B cell (primary cell): Measurements from ENCODE around the gene GPR35. TPM values are rescaled to one million over a fixed set of nuclear protein-coding genes. Genes with fewer than 3 reads are reported as not detected.

Experiments
- ATAC-seq: fragments of 200-7000 bp; cut with Tn5 transposase; one replicate; pipeline ENCODE4 v1.10.0; 2021; ENCODE audit warnings: low read depth, mild to moderate bottlenecking, moderate number of reproducible peaks, moderate library complexity
- CTCF ChIA-PET: fragments of 350-600 bp; sonication (Branson Sonifier 250); formaldehyde crosslinking; loops from one replicate; lab custom pipeline; 2021; ENCODE audit warnings: antibody characterized with exemption, inconsistent platforms; lab: Charles Lee
- POLR2A ChIA-PET: fragments of 350-600 bp; sonication (Branson Sonifier 250); formaldehyde crosslinking; loops from one replicate; lab custom pipeline; 2021; ENCODE audit warnings: antibody characterized with exemption; lab: Charles Lee
- DNase-seq: peaks from one replicate; pipeline ENCODE4 v3.0.0; 2013
- H2AFZ ChIP-seq: 2 replicates; pipeline ENCODE4 v1.6.1; 2012; ENCODE audit warnings: mild to moderate bottlenecking, low read depth, low read length; ENCODE audit not compliant: insufficient read depth, poor library complexity, severe bottlenecking
- H3K27ac ChIP-seq, 2 donors: 1 replicate in 1 of 2; 2 replicates in 1 of 2; pipeline ENCODE4 v1.5.1; 2012 to 2013; ENCODE audit warnings: low read length in 2 of 2, mild to moderate bottlenecking in 2 of 2, moderate library complexity in 1 of 2
- H3K27me3 ChIP-seq, 4 experiments: fragments of 200-600 bp in 1 of 4; sonication (generic) in 1 of 4; replicated peaks in 1 of 4; 1 replicate in 2 of 4; 2 replicates in 2 of 4; pipeline versions ENCODE4 v1.6.1 to v1.7.0; 2013 to 2016; ENCODE audit warnings: low read length in 3 of 4, mild to moderate bottlenecking in 2 of 4, mixed read lengths in 1 of 4, moderate library complexity in 1 of 4; ENCODE audit not compliant: insufficient read depth in 4 of 4, control insufficient read depth in 3 of 4; ENCODE audit errors: control extremely low read depth in 1 of 4
- H3K36me3 ChIP-seq, 2 experiments: replicated peaks in 1 of 2; 1 replicate in 1 of 2; 2 replicates in 1 of 2; pipeline versions ENCODE4 v1.6.1 to v1.7.1; 2013; ENCODE audit warnings: low read length in 1 of 2; ENCODE audit not compliant: insufficient read depth in 2 of 2, control insufficient read depth in 1 of 2; ENCODE audit errors: control extremely low read depth in 1 of 2, extremely low read depth in 1 of 2
- H3K4me1 ChIP-seq, 2 donors: fragments of 200-600 bp in 1 of 2; sonication (generic) in 1 of 2; 1 replicate in 1 of 2; 2 replicates in 1 of 2; pipeline versions ENCODE4 v1.5.1 to v1.6.1; 2013 to 2017; ENCODE audit warnings: low read length in 2 of 2; ENCODE audit not compliant: control insufficient read depth in 2 of 2, insufficient read depth in 2 of 2
- H3K4me2 ChIP-seq: replicated peaks from 2 replicates; pipeline ENCODE3; 2012; ENCODE audit warnings: mild to moderate bottlenecking, low read depth, low read length; ENCODE audit not compliant: poor library complexity, severe bottlenecking
- H3K4me3 ChIP-seq, 5 experiments: fragments of 200-600 bp in 1 of 5; sonication (generic) in 1 of 5; 1 replicate in 3 of 5; 2 replicates in 2 of 5; pipeline versions ENCODE4 v1.5.1 to v1.7.0; 2011 to 2016; ENCODE audit warnings: low read length in 4 of 5, mild to moderate bottlenecking in 4 of 5, low read depth in 2 of 5, control low read depth in 1 of 5, moderate library complexity in 1 of 5; ENCODE audit not compliant: insufficient read depth in 1 of 5; ENCODE audit errors: control extremely low read depth in 1 of 5, extremely low read depth in 1 of 5
- H3K79me2 ChIP-seq: fragments of 200-600 bp; sonication (generic); one replicate; pipeline ENCODE4 v1.6.0; 2016; ENCODE audit warnings: low read length; ENCODE audit not compliant: control insufficient read depth, insufficient read depth
- H3K9ac ChIP-seq: fragments of 200-600 bp; sonication (generic); 2 replicates; pipeline ENCODE4 v1.6.1; 2017; ENCODE audit warnings: mild to moderate bottlenecking, low read length, moderate library complexity
- H3K9me3 ChIP-seq, 3 donors: one replicate each; pipeline versions ENCODE4 v1.6.1 to v1.7.1; 2013; ENCODE audit warnings: low read length in 2 of 3; ENCODE audit not compliant: control insufficient read depth in 2 of 3, insufficient read depth in 1 of 3; ENCODE audit errors: control extremely low read depth in 1 of 3
- H4K20me1 ChIP-seq: 2 replicates; pipeline ENCODE4 v1.6.0; 2012; ENCODE audit warnings: mild to moderate bottlenecking, low read length; ENCODE audit not compliant: insufficient read depth, control insufficient read depth, poor library complexity, severe bottlenecking
- H3K27ac Mint-ChIP-seq: one replicate; pipeline ENCODE4 v1.8.0; 2021; ENCODE audit warnings: mixed read lengths
- H3K27me3 Mint-ChIP-seq: one replicate; pipeline ENCODE4 v1.8.0; 2021; ENCODE audit warnings: mixed read lengths
- H3K4me1 Mint-ChIP-seq: one replicate; pipeline ENCODE4 v1.8.0; 2021; ENCODE audit warnings: mixed read lengths
- H3K4me3 Mint-ChIP-seq: one replicate; pipeline ENCODE4 v1.8.0; 2021; ENCODE audit warnings: mixed read lengths
- H3K9me3 Mint-ChIP-seq: one replicate; pipeline ENCODE4 v1.8.0; 2022; ENCODE audit warnings: mixed read lengths; ENCODE audit not compliant: insufficient read depth
- CTCF ChIP-seq: fragments of 200-600 bp; IDR thresholded peaks from one replicate; pipeline ENCODE4 v1.8.0; 2022; ENCODE audit warnings: antibody characterized with exemption, mild to moderate bottlenecking
- EZH2 ChIP-seq: IDR thresholded peaks from 2 replicates; pipeline ENCODE4 v1.6.1; 2012; ENCODE audit warnings: borderline replicate concordance, low read depth, mild to moderate bottlenecking, moderate library complexity, low read length; ENCODE audit not compliant: insufficient read depth, poor library complexity, severe bottlenecking
- WGBS: methylation state at CpG from one replicate; pipeline ENCODE4 v1.1.5; 2013; ENCODE audit warnings: missing lambda C conversion rate; ENCODE audit not compliant: insufficient coverage; 5-methylcytosine and 5-hydroxymethylcytosine counted together
- intact Hi-C: fragments of 100-400 bp; cut with micrococcal nuclease; formaldehyde crosslinking; loops from one replicate; pipeline ENCODE4 v1.10.0; 2022
- polyA plus RNA-seq: library from polyadenylated mRNA; depleted of rRNA; stranded (reverse); fragments of >200 nt; gene quantifications from 2 replicates; pipeline ENCODE4 v1.2.3, GENCODE V29; 2012
- total RNA-seq, 2 donors: library from RNA; stranded (reverse); fragments of 120-200 nt in 1 of 2; gene quantifications; 1 replicate in 1 of 2; 2 replicates in 1 of 2; pipeline versions ENCODE4 v1.2.3 to v1.2.4, GENCODE V29; 2013 to 2022

The GPR35 gene
- total and polyA plus RNA-seq, 2 donors (not counting 1 experiment from before 2014, with no cell fraction given) = 1.8 to 9.6 TPM

- ATAC-seq = no peak
- intact Hi-C loops = no loop called here
- Histone ChIP-seq H3K4me3 (no peak overlapping the region), H2AFZ (no peak overlapping the region), H3K27me3 (no peaks in the 10 kb centered on the region), H3K4me2 (no peak overlapping the region), H3K36me3 (no peaks in the 10 kb centered on the region), H3K9me3 (no peaks in the 10 kb centered on the region), H4K20me1 (no peaks in the 10 kb centered on the region), H3K9ac (no peak overlapping the region), H3K4me1 (no peaks in the 10 kb centered on the region), H3K27ac (no peak overlapping the region), H3K79me2 (no peaks in the 10 kb centered on the region)
- H3K9me3 Mint-ChIP-seq = no peaks in the 10 kb centered on the region
- H3K4me3 Mint-ChIP-seq = no peak overlapping the region
- no peaks in the 10 kb centered on the region for H3K27me3 Mint-ChIP-seq
- TF ChIP-seq EZH2 (no peak), CTCF (no peak)
- WGBS = 97% methylated on average over 16 of the region's 19 CpGs
- ChIA-PET POLR2A (no interaction called here), CTCF (no interaction called here)
- H3K4me1 Mint-ChIP-seq = no peaks in the 10 kb centered on the region
- no peak overlapping the region for H3K27ac Mint-ChIP-seq
- no peak for DNase-seq
Observed at GRCh38 chr2:240604939-240605716, 20.2 kb upstream of the GPR35 start.

GRCh38 chr2:240605867-240606743 is 19.2 kb upstream of the GPR35 start:
- Histone ChIP-seq H3K9me3 (no peaks in the 10 kb centered on the region), H2AFZ (no peak overlapping the region), H3K4me3 (no peak overlapping the region), H3K4me1 (no peaks in the 10 kb centered on the region), H3K4me2 (no peak overlapping the region), H3K27me3 (no peaks in the 10 kb centered on the region), H3K79me2 (no peaks in the 10 kb centered on the region), H3K9ac (no peak overlapping the region), H3K27ac (no peak overlapping the region), H4K20me1 (no peaks in the 10 kb centered on the region), H3K36me3 (no peaks in the 10 kb centered on the region)
- H3K4me1 Mint-ChIP-seq = no peaks in the 10 kb centered on the region
- no peak for TF ChIP-seq EZH2
- no peak for TF ChIP-seq CTCF
- 92% methylated on average over 12 of the region's 12 CpGs for WGBS
- DNase-seq (no peak), ATAC-seq (no peak)
- POLR2A ChIA-PET = no interaction called here
- no peaks in the 10 kb centered on the region for H3K27me3 Mint-ChIP-seq
- H3K27ac Mint-ChIP-seq = no peak overlapping the region
- CTCF ChIA-PET = no interaction called here
- intact Hi-C loops = no loop called here
- no peaks in the 10 kb centered on the region for H3K9me3 Mint-ChIP-seq
- H3K4me3 Mint-ChIP-seq = no peak overlapping the region
